Measurements from ENCODE around the gene NFYC. TPM values are rescaled to one million over a fixed set of nuclear protein-coding genes. Genes with fewer than 3 reads are reported as not detected.
"Not testable (repeated sequence)": the region's sequence is repeated elsewhere in the genome, so short reads cannot be mapped to it uniquely, and the experiment has no call there.

NFYC gene
- total RNA-seq, 1 donor from 2014 or later: 26.8 TPM

- no peak for DNase-seq (ENCODE audit: low spot score)
- no peak for ATAC-seq
Measured at GRCh38 chr1:40664791-40665190, 26.7 kb upstream of the NFYC start.

- ATAC-seq (peak; percentile 96), DNase-seq (ENCODE audit: low spot score) (peak; percentile 84)
Measured at GRCh38 chr1:40665335-40666171, 26.0 kb upstream of the NFYC start, which contains the start of gene RIMS3. TSS of gene RIMS3 (minus strand) at chr1:40665682. CDS start at chr1:40641925, 23,757 bp downstream.

GRCh38 chr1:40668769-40669525, 22.6 kb upstream of the NFYC start:
- DNase-seq (ENCODE audit: low spot score) (peak; percentile 75), ATAC-seq (peak; percentile 84)

DNA sequence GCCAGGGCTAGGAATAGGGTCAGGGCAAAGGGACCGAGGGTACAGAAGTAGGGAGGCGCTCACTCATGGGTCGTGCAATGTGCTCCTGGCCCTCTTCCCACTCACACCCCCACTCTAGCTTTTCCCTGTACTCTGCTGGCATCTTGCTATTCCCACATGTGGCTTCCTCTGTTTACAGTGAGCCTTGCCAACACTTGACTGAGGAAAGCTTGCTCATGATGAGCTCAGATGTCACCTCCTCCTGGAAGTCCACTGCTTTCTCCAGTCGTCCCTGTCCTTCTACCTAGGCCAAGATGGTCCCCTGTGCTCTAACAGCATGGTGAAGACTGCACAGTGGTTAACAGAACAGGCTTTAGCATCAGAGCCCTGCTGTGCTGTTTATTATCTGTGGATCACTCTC, 18.1 kb upstream of the NFYC start:
- DNase-seq (ENCODE audit: low spot score): no peak
- no peak for ATAC-seq

DNA sequence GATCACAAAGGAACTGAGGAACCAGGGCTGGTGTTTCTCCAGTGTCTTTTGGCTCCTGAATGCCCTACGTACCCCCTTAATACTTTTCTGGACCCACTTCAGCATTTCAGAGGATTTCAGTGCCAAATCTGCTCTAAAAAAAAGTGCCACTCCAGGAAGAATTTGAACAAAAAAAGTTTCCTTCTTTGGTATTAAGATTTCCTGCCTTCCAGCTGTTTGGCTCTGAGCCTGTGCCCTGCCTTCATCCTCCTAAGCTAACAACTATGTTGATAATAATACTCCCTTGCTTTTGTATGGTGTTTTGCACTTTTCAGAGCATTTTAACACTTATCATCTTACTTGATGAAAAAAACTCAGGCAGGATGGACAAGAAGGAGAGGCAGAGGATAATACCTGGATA, 15.0 kb upstream of the NFYC start:
- no peak for DNase-seq (ENCODE audit: low spot score)
- ATAC-seq: no peak

- ATAC-seq (no peak), DNase-seq (ENCODE audit: low spot score) (no peak)
Measured at GRCh38 chr1:40679165-40679953, 12.1 kb upstream of the NFYC start.

DNA sequence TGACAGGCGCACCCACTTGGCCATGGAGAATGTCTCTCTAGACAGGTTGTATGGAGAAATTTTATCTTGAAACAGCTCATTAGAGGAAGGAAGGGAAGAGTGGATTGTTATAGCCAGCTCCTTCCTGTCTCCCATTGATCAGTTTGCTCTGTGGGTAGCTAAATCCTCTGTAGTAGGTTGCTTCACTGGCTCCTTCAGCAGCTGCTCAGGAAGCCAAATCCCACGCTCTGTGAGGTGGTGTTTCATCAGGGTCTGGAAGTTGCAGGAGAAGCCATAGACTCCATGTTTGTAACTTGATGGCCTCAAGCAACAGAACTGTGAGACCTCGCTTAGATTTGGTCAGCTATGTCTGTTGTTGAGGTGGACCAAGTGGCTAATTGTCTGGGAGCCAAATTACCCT, 6.8 kb upstream of the NFYC start:
- DNase-seq (ENCODE audit: low spot score) (no peak), ATAC-seq (no peak)

DNA sequence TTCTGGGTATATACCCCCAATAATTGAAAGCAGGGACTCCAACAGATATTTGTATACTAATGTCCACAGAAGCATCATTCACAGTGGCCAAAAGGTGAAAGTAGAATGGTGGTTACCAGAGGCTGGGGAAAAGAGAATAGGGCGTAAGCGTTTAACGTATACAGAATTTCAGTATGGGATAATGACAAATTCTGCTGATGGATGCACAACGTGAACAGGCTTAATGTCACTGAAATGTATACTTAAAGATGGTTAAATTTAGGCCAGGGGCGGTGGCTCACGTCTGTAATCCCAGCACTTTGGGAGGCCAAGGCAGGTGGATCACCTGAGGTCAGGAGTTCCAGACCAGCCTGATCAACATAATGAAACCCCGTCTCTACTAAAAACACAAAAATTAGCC, 4.4 kb upstream of the NFYC start:
- no peak for ATAC-seq
- no peak for DNase-seq (ENCODE audit: low spot score)

DNA sequence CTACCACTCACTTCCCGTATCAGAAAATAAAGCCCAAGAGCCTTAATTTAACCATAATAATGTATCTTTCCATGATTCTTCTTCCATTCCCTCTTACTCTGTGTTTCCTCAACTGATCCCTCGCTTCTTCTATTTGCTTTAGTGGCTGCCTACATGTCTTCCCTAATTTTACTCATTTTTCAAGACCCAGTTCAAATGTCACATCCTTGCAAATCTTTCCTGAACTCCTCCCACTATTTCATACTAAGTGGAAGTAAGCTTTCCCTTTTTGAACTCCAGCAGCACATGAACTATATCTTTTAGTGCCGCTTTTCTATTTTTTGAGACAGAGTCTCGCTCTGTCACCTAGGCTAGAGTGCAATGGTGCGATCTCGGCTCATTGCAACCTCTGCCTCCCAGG, 3.8 kb upstream of the NFYC start:
- DNase-seq (ENCODE audit: low spot score) (no peak), ATAC-seq (no peak)

- DNase-seq (ENCODE audit: low spot score) (no peak), ATAC-seq (no peak)
Measured at GRCh38 chr1:40689737-40690136, 1.8 kb upstream of the NFYC start.

- no peak for DNase-seq (ENCODE audit: low spot score)
- ATAC-seq: no peak
Measured at GRCh38 chr1:40690771-40691537, 550 bp upstream of the NFYC start.

GRCh38 chr1:40692429-40692895, 958 bp downstream of the NFYC start:
- ATAC-seq (peak; percentile 27), DNase-seq (ENCODE audit: low spot score) (no peak)

- DNase-seq (ENCODE audit: low spot score): no peak
- no peak for ATAC-seq
Measured at GRCh38 chr1:40693425-40693824, 1.9 kb downstream of the NFYC start.

GRCh38 chr1:40694353-40694874, 2.9 kb downstream of the NFYC start:
- no peak for ATAC-seq
- no peak for DNase-seq (ENCODE audit: low spot score)

- ATAC-seq: no peak
Measured at GRCh38 chr1:40696294-40696693, 4.8 kb downstream of the NFYC start.

GRCh38 chr1:40697436-40697835, 5.9 kb downstream of the NFYC start:
- ATAC-seq: no peak
- no peak for DNase-seq (ENCODE audit: low spot score)

More at GRCh38 chr1:40696294-40696693, 4.8 kb downstream of the NFYC start:
- DNase-seq (ENCODE audit: low spot score): no peak

GRCh38 chr1:40699787-40700186, 8.3 kb downstream of the NFYC start:
- ATAC-seq (no peak), DNase-seq (ENCODE audit: low spot score) (no peak)

- DNase-seq (ENCODE audit: low spot score) (no peak), ATAC-seq (peak; percentile 17)
Measured at GRCh38 chr1:40701684-40702083, 10.2 kb downstream of the NFYC start.

- DNase-seq (ENCODE audit: low spot score); ATAC-seq: not testable (repeated sequence)
Measured at GRCh38 chr1:40702810-40703209, 11.3 kb downstream of the NFYC start.

- DNase-seq (ENCODE audit: low spot score) (no peak), ATAC-seq (no peak)
Measured at GRCh38 chr1:40703316-40703715, 11.8 kb downstream of the NFYC start.

Data from left lobe of liver (tissue), 2 donors.